Kidney (tissue), 14 donors: ENCODE data around the gene MFAP5. TPM values are rescaled to one million over a fixed set of nuclear protein-coding genes. Genes with fewer than 3 reads are reported as not detected.

Experiments
- DNase-seq, 5 donors: peaks; one replicate each; pipeline ENCODE4 v3.0.0-alpha.2; 2013 to 2020
- FAIRE-seq: peaks from 2 replicates; lab custom pipeline; 2012; peaks lifted over from hg19 to GRCh38; lab: Jason Lieb, UNC
- H3K27ac ChIP-seq, 2 donors: one replicate each; pipeline ENCODE4 v1.7.0; 2013; ENCODE audit warnings: low read depth in 2 of 2, low read length in 2 of 2, inconsistent platforms in 1 of 2
- H3K27me3 ChIP-seq: one replicate; pipeline ENCODE4 v1.7.1; 2013; ENCODE audit warnings: low read length, inconsistent platforms; ENCODE audit not compliant: control insufficient read depth, insufficient read depth
- H3K36me3 ChIP-seq, 3 donors: one replicate each; pipeline versions ENCODE4 v1.7.0 to v1.7.1; 2013; ENCODE audit warnings: low read length in 3 of 3, control low read depth in 1 of 3, inconsistent platforms in 1 of 3; ENCODE audit not compliant: insufficient read depth in 3 of 3, control insufficient read depth in 2 of 3
- H3K4me1 ChIP-seq, 3 donors: one replicate each; pipeline versions ENCODE4 v1.7.0 to v1.7.1; 2013; ENCODE audit warnings: low read length in 3 of 3, inconsistent platforms in 1 of 3, low read depth in 1 of 3; ENCODE audit not compliant: control insufficient read depth in 2 of 3, insufficient read depth in 2 of 3
- H3K4me3 ChIP-seq, 3 donors: one replicate each; pipeline versions ENCODE4 v1.7.0 to v1.8.1; 2013; ENCODE audit warnings: low read length in 3 of 3, control low read depth in 1 of 3, inconsistent platforms in 1 of 3
- H3K9ac ChIP-seq, 3 donors: one replicate each; pipeline versions ENCODE4 v1.7.0 to v1.7.1; 2013; ENCODE audit warnings: low read length in 3 of 3, control low read depth in 1 of 3, inconsistent platforms in 1 of 3
- H3K9me3 ChIP-seq, 3 donors: one replicate each; pipeline versions ENCODE4 v1.7.0 to v1.7.1; 2013; ENCODE audit warnings: low read length in 3 of 3, control low read depth in 1 of 3, inconsistent platforms in 1 of 3; ENCODE audit not compliant: control insufficient read depth in 2 of 3, insufficient read depth in 1 of 3
- intact Hi-C: fragments of 100-400 bp; cut with DNase I; formaldehyde crosslinking; loops from one replicate; pipeline ENCODE4 v1.11.1; 2022
- polyA plus RNA-seq: library from polyadenylated mRNA; stranded (reverse); fragments of 350-450 nt; fragmentation: Illumina TruSeq; extraction: RNeasy Lipid Tissue Mini Kit (QIAGEN cat#74804); gene quantifications from one replicate; pipeline ENCODE4 v1.2.3, GENCODE V29; 2014; ENCODE audit warnings: low read depth, low replicate concordance; ENCODE audit not compliant: insufficient read depth
- total RNA-seq: library from RNA; stranded (reverse); fragmentation: NEBNext Ultra II Directional; extraction: Animal tissue kit (Norgen Biotek cat#: 25700); gene quantifications from one replicate; pipeline ENCODE4 v1.2.1, GENCODE V29; 2021
- TF ChIP-seq, protein P1 (sequence below): IDR thresholded peaks from 3 replicates; pipeline ENCODE4 v1.5.1; 2012; ENCODE audit warnings: mild to moderate bottlenecking, moderate library complexity, borderline replicate concordance; ENCODE audit not compliant: insufficient read depth; ENCODE audit errors: extremely low read depth
- donor health status: control.
- donor health status: control.
- donor health status: control.
- donor health status: control.
- donor health status: control.
- donor health status: DM: yes; HTN: yes; CAD: no.
- donor health status: Normal renal cell carcinoma (clear cell type).

MFAP5 gene
- total and polyA plus RNA-seq, 2 donors from 2014 or later, result 0.38 to 0.52 TPM

DNA sequence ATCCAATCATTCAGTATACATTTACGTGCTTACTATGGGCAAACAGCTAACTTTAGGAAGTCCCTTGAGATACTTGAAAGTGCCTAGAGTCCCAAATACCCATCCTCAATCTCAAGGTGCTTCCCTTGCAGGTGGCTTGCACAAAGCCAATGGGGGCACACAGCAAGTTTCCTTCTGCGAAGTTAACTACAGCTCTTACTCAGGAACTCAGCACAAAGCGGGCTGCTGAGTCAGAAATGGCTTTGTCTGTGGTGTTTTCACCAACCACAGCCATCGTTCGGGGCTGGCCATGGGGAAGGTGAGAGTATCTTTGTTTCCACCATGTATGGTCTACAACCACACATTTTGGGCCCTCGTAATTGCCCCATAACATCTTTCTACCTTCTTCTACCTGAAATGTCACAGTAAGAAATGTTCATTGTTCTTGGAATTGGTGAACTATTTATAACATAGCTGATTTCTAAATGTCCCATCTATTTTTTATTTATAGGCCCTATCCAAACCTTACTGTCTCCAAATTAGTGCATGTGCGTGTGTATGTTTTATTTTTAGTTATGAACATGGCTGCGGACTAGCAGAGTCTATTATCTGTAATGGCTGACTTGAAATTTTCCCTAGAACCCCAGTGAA is 13.9 kb downstream of the MFAP5 start:
- Histone ChIP-seq H3K27ac (no peak overlapping the region), H3K27me3 (no peaks in the 10 kb centered on the region), H3K4me1 (no peaks in the 10 kb centered on the region), H3K36me3 (no peaks in the 10 kb centered on the region), H3K9me3 (no peaks in the 10 kb centered on the region), H3K9ac (no peak overlapping the region), H3K4me3 (no peak overlapping the region)
- FAIRE-seq, result no peak
- intact Hi-C loops, result no loop called here
- TF ChIP-seq, protein P1, sequence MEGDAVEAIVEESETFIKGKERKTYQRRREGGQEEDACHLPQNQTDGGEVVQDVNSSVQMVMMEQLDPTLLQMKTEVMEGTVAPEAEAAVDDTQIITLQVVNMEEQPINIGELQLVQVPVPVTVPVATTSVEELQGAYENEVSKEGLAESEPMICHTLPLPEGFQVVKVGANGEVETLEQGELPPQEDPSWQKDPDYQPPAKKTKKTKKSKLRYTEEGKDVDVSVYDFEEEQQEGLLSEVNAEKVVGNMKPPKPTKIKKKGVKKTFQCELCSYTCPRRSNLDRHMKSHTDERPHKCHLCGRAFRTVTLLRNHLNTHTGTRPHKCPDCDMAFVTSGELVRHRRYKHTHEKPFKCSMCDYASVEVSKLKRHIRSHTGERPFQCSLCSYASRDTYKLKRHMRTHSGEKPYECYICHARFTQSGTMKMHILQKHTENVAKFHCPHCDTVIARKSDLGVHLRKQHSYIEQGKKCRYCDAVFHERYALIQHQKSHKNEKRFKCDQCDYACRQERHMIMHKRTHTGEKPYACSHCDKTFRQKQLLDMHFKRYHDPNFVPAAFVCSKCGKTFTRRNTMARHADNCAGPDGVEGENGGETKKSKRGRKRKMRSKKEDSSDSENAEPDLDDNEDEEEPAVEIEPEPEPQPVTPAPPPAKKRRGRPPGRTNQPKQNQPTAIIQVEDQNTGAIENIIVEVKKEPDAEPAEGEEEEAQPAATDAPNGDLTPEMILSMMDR, result no peak
- DNase-seq, result no peak

DNA sequence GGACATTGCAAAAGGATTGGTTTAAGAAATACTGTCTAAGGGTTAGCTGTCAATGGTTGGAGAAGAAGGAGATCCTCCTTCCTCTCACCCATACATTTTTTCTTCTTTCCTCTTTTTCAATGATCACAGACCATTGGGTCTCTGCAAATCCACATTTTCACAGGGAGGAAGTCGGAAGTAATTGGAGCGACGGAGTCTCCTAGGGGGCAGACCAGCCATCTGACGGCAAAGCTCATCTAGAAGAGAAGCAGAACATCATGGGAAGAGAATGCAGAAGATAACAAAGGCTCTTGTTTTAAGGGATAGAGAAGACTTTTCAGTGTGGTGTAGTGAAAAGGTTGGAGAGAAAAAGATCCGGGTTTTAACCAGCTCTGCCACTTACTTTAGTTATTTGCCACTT is 14.7 kb downstream of the MFAP5 start:
- FAIRE-seq (no peak), DNase-seq (no peak)
- Histone ChIP-seq H3K4me1 (no peaks in the 10 kb centered on the region), H3K27ac (no peak overlapping the region), H3K9ac (no peak overlapping the region), H3K9me3 (no peaks in the 10 kb centered on the region), H3K27me3 (no peaks in the 10 kb centered on the region), H3K4me3 (no peak overlapping the region), H3K36me3 (no peaks in the 10 kb centered on the region)
- TF ChIP-seq, protein P1, result no peak
- intact Hi-C loops, result no loop called here

DNA sequence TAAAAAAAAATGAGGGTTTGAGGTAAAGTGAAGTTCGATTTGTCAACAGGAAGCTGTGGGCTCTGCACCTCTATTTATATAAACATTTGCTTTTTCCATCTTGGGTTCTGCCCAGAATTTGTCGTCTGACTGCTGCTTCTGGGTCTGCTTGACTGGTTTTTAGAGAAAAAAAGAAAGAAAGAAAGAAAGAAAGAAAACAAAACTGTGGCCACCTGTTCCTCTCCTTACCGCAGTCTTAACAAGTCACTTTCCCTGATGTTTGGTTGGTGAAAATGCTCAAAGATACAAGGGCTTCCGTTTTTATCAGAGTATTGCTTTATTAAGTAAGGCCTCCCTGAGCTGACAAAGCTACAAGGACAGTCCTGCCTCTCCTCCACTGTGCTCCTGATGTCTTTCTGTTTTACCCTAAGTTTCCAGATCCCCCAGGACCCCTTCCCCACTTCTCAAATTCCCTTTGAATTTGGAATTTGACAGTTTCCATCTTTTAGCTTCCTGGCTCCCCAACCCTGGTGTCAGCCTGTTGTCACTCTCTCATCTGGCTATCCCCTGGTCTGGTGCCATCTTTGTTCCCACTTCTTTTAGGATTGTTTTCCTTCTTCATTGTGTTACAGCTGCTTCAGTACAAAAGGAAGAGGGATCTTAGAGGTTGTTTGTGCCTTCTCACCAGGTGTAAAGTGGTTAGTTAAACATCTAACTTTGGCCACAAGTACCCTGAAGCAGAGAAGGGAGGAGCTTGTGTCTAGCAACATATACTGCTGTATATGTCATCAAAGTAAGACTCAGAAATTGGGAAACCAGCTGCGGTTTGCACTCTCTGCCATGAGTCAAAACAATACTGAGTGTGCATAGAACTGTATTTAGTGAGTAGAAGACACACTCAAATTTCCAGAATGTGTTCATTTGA is 18.0 kb downstream of the MFAP5 start:
- H3K9ac ChIP-seq, result no peak overlapping the region
- H3K36me3 ChIP-seq, result no peaks in the 10 kb centered on the region
- no peaks in the 10 kb centered on the region for H3K27me3 ChIP-seq
- FAIRE-seq, result no peak
- intact Hi-C loops, result no loop called here
- TF ChIP-seq, protein P1, result no peak
- no peak for DNase-seq
- H3K4me3 ChIP-seq, result no peak overlapping the region
- no peaks in the 10 kb centered on the region for H3K4me1 ChIP-seq
- no peak overlapping the region for H3K27ac ChIP-seq
- no peaks in the 10 kb centered on the region for H3K9me3 ChIP-seq
